OCI-LY7 (cell line): Measurements from ENCODE around the gene ANKLE1. TPM values are rescaled to one million over a fixed set of nuclear protein-coding genes. Genes with fewer than 3 reads are reported as not detected.
A peak's percentile ranks its signal among the peaks of the same experiment; 100 is the strongest.

Experiments
- BruUV-seq: library from RNA; stranded (reverse); fragments of 400-500 nt; replicated peaks from 2 replicates; lab custom pipeline; 2021; lab: Mats Ljungman, UMichigan
- CTCF ChIA-PET: fragments of 300-600 bp; sonication (Branson Sonifier 250); formaldehyde crosslinking; loops from one replicate; lab custom pipeline; 2022; ENCODE audit warnings: antibody characterized with exemption; ENCODE audit not compliant: unreplicated experiment; lab: Charles Lee
- POLR2A ChIA-PET: fragments of 300-600 bp; sonication (Branson Sonifier 250); formaldehyde crosslinking; loops from one replicate; lab custom pipeline; 2022; ENCODE audit warnings: antibody characterized with exemption; lab: Charles Lee
- DNase-seq: peaks from one replicate; pipeline ENCODE4 v3.0.0-alpha.2; 2015; ENCODE audit warnings: low spot score
- H2AFZ ChIP-seq: fragments of 200-600 bp; sonication (generic), shearing (Covaris generic); 2 replicates; pipeline ENCODE4 v1.6.1; 2014; ENCODE audit warnings: mild to moderate bottlenecking, antibody characterized with exemption, low read length, moderate library complexity
- H3K27ac ChIP-seq: fragments of 200-600 bp; sonication (generic); 2 replicates; pipeline ENCODE4 v1.5.1; 2014; ENCODE audit warnings: mixed run types, low read depth, mild to moderate bottlenecking, moderate library complexity, low read length, inconsistent platforms; ENCODE audit not compliant: poor library complexity, severe bottlenecking
- H3K36me3 ChIP-seq: fragments of 200-600 bp; sonication (generic); 2 replicates; pipeline ENCODE4 v1.6.1; 2014; ENCODE audit warnings: mild to moderate bottlenecking, antibody characterized with exemption, low read length, moderate library complexity, mixed read lengths; ENCODE audit not compliant: insufficient read depth
- H3K4me1 ChIP-seq: fragments of 200-600 bp; sonication (generic); 2 replicates; pipeline ENCODE4 v1.5.1; 2014; ENCODE audit warnings: mild to moderate bottlenecking, low read length; ENCODE audit not compliant: insufficient read depth, poor library complexity, severe bottlenecking
- H3K4me2 ChIP-seq: fragments of 200-600 bp; sonication (generic); 2 replicates; pipeline ENCODE4 v1.6.1; 2014; ENCODE audit warnings: mild to moderate bottlenecking, low read length
- H3K4me3 ChIP-seq: fragments of 200-600 bp; sonication (generic); 2 replicates; pipeline ENCODE4 v1.5.1; 2014; ENCODE audit warnings: mild to moderate bottlenecking, low read depth, low read length; ENCODE audit not compliant: poor library complexity, severe bottlenecking
- H3K79me2 ChIP-seq: fragments of 200-600 bp; sonication (generic); 2 replicates; pipeline ENCODE4 v1.6.1; 2016; ENCODE audit warnings: low read depth, mild to moderate bottlenecking, low read length, moderate library complexity, mixed read lengths; ENCODE audit not compliant: insufficient read depth
- H3K9me2 ChIP-seq: fragments of 200-600 bp; sonication (generic); 2 replicates; pipeline ENCODE4 v1.6.1; 2016; ENCODE audit warnings: mild to moderate bottlenecking, low read length, mixed read lengths; ENCODE audit not compliant: insufficient read depth
- H3K9me3 ChIP-seq: fragments of 200-600 bp; sonication (generic); 2 replicates; pipeline ENCODE4 v1.6.1; 2014; ENCODE audit warnings: mild to moderate bottlenecking, mixed run types, low read length, mixed read lengths
- H4K20me1 ChIP-seq: fragments of 200-600 bp; sonication (generic); 2 replicates; pipeline ENCODE4 v1.6.1; 2014; ENCODE audit warnings: mild to moderate bottlenecking, antibody characterized with exemption, low read length, moderate library complexity, mixed read lengths; ENCODE audit not compliant: insufficient read depth
- EZH2phosphoT487 ChIP-seq: fragments of 200-600 bp; sonication (generic); IDR thresholded peaks from 2 replicates; pipeline ENCODE4 v1.6.1; 2018; ENCODE audit warnings: low read depth, borderline replicate concordance, mild to moderate bottlenecking, mixed run types, antibody characterized with exemption, low read length, moderate library complexity, mixed read lengths
- intact Hi-C: fragments of 100-400 bp; cut with micrococcal nuclease; formaldehyde crosslinking; loops from one replicate; pipeline ENCODE4 v1.10.0; 2022; ENCODE audit not compliant: unreplicated experiment
- total RNA-seq, 2 experiments: library from RNA; depleted of rRNA in 1 of 2; stranded (reverse); fragments of >200 nt in 1 of 2; shearing (Covaris generic) in 1 of 2; gene quantifications; 2 replicates each; pipeline ENCODE4 v1.2.3, GENCODE V29; 2014 to 2022
- TF ChIP-seq, protein P1 (sequence below): fragments of 200-600 bp; sonication (generic); conservative IDR thresholded peaks from 2 replicates; pipeline ENCODE4 v1.5.1; 2014; ENCODE audit warnings: mild to moderate bottlenecking, antibody characterized with exemption, low read length, moderate library complexity, mixed read lengths

Gene ANKLE1
- total RNA-seq, 2 experiments from 2014 or later = 45.1 to 59.4 TPM

DNA sequence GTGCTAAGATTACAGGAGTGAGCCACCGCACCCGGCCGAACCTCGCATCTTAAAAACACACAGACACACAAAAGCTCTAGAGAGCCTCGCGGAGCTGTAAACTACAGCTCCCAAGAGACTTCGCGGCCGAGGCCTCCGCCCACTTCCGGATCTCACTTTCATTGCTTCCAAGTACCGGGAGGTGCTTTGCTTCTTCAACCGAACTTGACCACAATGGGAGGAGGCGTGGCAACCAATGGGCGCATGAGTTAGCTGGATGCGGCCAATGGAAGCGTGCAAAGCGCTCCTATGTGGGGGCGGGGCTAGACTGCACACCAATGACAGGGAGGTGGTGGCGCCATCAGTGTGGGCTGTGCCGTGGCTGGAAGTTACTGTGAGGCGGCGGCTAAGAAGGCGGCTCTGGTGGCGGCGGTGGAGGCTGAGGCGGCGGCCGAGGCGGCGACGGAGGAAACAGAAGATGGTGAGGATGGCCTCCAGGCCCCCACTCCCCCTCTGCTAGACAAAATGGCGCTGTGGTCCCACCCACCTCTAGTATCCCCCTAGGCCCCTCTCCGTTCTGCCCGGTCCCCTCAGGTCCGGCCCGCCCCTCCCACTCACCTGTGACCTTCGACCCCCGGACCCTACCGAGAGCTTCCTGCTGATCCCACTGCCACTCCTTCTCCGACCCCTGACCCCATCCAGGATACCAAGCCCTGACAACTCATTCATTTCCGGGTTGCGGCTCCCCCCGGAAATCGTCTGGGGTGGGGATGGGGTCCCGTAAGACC lies 27.7 kb downstream of the ANKLE1 start, which contains the start of gene DDA1:
DDA1 (plus strand) TSS at position 366 of the 767 bp plus-strand sequence; CDS start at position 458, 92 bp downstream.
- peak; percentile 100 for DNase-seq
- intact Hi-C loops = loop anchor here (1.0 to 5.0 kb wide), 2 partner anchors 25 to 443 kb away; partner anchors contain the start of genes ANO8 and FCHO1
- peaks cover 31% of the 10 kb centered on the region for H3K79me2 ChIP-seq
- H3K36me3 ChIP-seq = peaks cover 21% of the 10 kb centered on the region
- TF ChIP-seq, protein P1, sequence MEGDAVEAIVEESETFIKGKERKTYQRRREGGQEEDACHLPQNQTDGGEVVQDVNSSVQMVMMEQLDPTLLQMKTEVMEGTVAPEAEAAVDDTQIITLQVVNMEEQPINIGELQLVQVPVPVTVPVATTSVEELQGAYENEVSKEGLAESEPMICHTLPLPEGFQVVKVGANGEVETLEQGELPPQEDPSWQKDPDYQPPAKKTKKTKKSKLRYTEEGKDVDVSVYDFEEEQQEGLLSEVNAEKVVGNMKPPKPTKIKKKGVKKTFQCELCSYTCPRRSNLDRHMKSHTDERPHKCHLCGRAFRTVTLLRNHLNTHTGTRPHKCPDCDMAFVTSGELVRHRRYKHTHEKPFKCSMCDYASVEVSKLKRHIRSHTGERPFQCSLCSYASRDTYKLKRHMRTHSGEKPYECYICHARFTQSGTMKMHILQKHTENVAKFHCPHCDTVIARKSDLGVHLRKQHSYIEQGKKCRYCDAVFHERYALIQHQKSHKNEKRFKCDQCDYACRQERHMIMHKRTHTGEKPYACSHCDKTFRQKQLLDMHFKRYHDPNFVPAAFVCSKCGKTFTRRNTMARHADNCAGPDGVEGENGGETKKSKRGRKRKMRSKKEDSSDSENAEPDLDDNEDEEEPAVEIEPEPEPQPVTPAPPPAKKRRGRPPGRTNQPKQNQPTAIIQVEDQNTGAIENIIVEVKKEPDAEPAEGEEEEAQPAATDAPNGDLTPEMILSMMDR = no peak
- TF ChIP-seq EZH2phosphoT487 = no peak
- H4K20me1 ChIP-seq = 0 out of 2 replicates have a peak, but pooled peaks cover 5% of the 10 kb centered on the region
- TSS peak; percentile 52 for BruUV-seq
- H2AFZ ChIP-seq = no peak within 1 kb of the TSS
- peak within 1 kb of the TSS; percentile 94 for H3K4me3 ChIP-seq
- peak within 1 kb of the TSS; percentile 75 for H3K4me2 ChIP-seq
- H3K9me2 ChIP-seq = no peaks in the 10 kb centered on the region
- CTCF ChIA-PET = interaction anchor here (0.7 to 1.0 kb wide), 4 partner anchors 16 to 94 kb away, joined by 3 to 8 read pairs (median 4); partner anchors contain the start of gene USE1
- H3K27ac ChIP-seq = peak within 1 kb of the TSS; percentile 40
- H3K4me1 ChIP-seq = peaks cover 29% of the 10 kb centered on the region
- POLR2A ChIA-PET = interaction anchor here (0.6 to 2.4 kb wide), 7 partner anchors 8 to 96 kb away, joined by 3 to 15 read pairs (median 5); partner anchors contain the start of genes BABAM1 and BST2
- no peaks in the 10 kb centered on the region for H3K9me3 ChIP-seq

DNA sequence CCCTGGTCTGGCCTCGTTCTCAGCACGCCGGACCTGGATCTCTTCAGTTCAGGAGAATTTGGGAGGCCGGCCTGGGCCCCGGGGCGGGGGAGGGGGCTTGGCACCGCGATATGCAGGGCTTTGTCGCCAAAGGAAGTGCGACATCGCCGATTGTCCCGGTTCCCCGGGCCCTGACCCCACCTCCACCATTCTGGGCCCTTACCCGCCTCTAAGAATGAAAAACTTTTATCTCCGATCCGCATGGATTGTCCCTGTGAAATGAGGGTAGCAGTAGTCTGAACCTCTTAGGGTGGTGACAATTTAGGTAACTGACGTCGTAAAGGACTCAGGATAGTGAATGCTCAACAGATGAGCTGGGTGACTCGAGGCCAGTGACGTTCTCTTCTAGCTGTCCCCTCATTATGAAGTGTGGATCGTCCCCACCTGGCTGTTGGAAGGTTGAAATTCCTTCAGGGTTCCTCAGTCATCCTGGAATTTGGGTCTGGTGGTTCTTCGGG lies 28.3 kb downstream of the ANKLE1 start:
- H3K4me3 ChIP-seq = peak overlapping the region; percentile 94
- no TSS peak for BruUV-seq
- intact Hi-C loops = loop anchor here (1.0 to 5.0 kb wide), 2 partner anchors 24 to 442 kb away; partner anchors contain the start of genes ANO8 and FCHO1
- H3K36me3 ChIP-seq = peaks cover 26% of the 10 kb centered on the region
- CTCF ChIA-PET = no interaction called here
- H3K27ac ChIP-seq = peak overlapping the region; percentile 40
- no peaks in the 10 kb centered on the region for H3K9me3 ChIP-seq
- peaks cover 31% of the 10 kb centered on the region for H3K79me2 ChIP-seq
- H3K4me1 ChIP-seq = peaks cover 22% of the 10 kb centered on the region
- H4K20me1 ChIP-seq = 0 out of 2 replicates have a peak, but pooled peaks cover 5% of the 10 kb centered on the region
- POLR2A ChIA-PET = interaction anchor here (1.0 to 2.4 kb wide), 2 partner anchors 23 to 43 kb away, joined by 6 to 15 read pairs; partner anchors contain the start of gene BABAM1
- no peaks in the 10 kb centered on the region for H3K9me2 ChIP-seq
- no peak for DNase-seq
- TF ChIP-seq, protein P1 = no peak
- TF ChIP-seq EZH2phosphoT487 = no peak
- H3K4me2 ChIP-seq = peak overlapping the region; percentile 75
- H2AFZ ChIP-seq = no peak overlapping the region
